Adrenal gland (tissue), 12 donors: ENCODE results near the gene NANS. TPM values are rescaled to one million over a fixed set of nuclear protein-coding genes. Genes with fewer than 3 reads are reported as not detected.
"Not testable (repeated sequence)": the region's sequence is repeated elsewhere in the genome, so short reads cannot be mapped to it uniquely, and the experiment has no call there.

Experiments
- DNase-seq, 7 donors: peaks; one replicate each; pipeline ENCODE4 v3.0.0-alpha.2; 2019 to 2020
- H3K27ac ChIP-seq, 5 donors: fragments of 200-600 bp; sonication (generic) in 4 of 5; 1 replicate in 3 of 5; 2 replicates in 2 of 5; pipeline versions ENCODE4 v1.5.1 to v1.8.0; 2016 to 2020; ENCODE audit warnings: mild to moderate bottlenecking in 1 of 5
- H3K27me3 ChIP-seq: fragments of 200-600 bp; 2 replicates; pipeline ENCODE4 v1.8.0; 2021
- H3K36me3 ChIP-seq, 2 donors: fragments of 200-600 bp; replicated peaks in 1 of 2; 1 replicate in 1 of 2; 2 replicates in 1 of 2; pipeline versions ENCODE4 v1.5.1 to v1.8.0; 2018 to 2022
- H3K4me1 ChIP-seq, 2 donors: fragments of 200-600 bp; replicated peaks in 1 of 2; 1 replicate in 1 of 2; 2 replicates in 1 of 2; pipeline versions ENCODE4 v1.5.1 to v1.8.0; 2018 to 2021
- H3K4me3 ChIP-seq, 4 donors: fragments of 200-600 bp; sonication (generic) in 3 of 4; one replicate each; pipeline ENCODE4 v1.5.1; 2016 to 2018
- H3K9me3 ChIP-seq, 3 donors: fragments of 200-600 bp; sonication (generic) in 1 of 3; replicated peaks in 1 of 3; 1 replicate in 2 of 3; 2 replicates in 1 of 3; pipeline versions ENCODE4 v1.5.1 to v1.8.0; 2016 to 2021
- POLR2A ChIP-seq, 2 donors: fragments of 450-650 bp; IDR thresholded peaks; one replicate each; pipeline ENCODE4 v1.6.1; 2017; ENCODE audit warnings: antibody characterized with exemption in 2 of 2, mild to moderate bottlenecking in 2 of 2, moderate library complexity in 1 of 2
- WGBS, 4 donors: extraction: QIAGEN DNeasy Blood & Tissue Kit in 2 of 4; methylation state at CpG; one replicate each; pipeline versions ENCODE4 v1.1.5 to v1.1.7; 2013 to 2017; 5-methylcytosine and 5-hydroxymethylcytosine counted together
- intact Hi-C, 2 donors: fragments of 100-400 bp; cut with DNase I; formaldehyde crosslinking; loops; one replicate each; pipeline versions ENCODE4 v1.14.1 to v1.15.0; 2022 to 2023
- polyA plus RNA-seq, 3 donors: library from polyadenylated mRNA; stranded (reverse); fragments of 200-250 nt in 2 of 3; fragments of 350-450 nt in 1 of 3; fragmentation: Illumina TruSeq in 1 of 3; extraction: RNeasy Lipid Tissue Mini Kit (QIAGEN cat#74804) in 1 of 3; gene quantifications; one replicate each; pipeline ENCODE4 v1.2.3, GENCODE V29; 2013 to 2014
- total RNA-seq, 9 donors: library from RNA; depleted of rRNA in 4 of 9; stranded (reverse); fragments of >200 nt in 4 of 9; fragments of 120-200 nt in 1 of 9; fragmentation: NEBNext Ultra II Directional in 1 of 9; extraction: Animal tissue kit (Norgen Biotek cat#: 25700) in 1 of 9; gene quantifications; one replicate each; pipeline versions ENCODE4 v1.1.0 to v1.2.4, GENCODE V29; 2013 to 2023
- TF ChIP-seq, protein P1 (sequence below), 6 experiments: fragments of 450-650 bp in 4 of 6; fragments of 200-600 bp in 2 of 6; sonication (generic) in 1 of 6; IDR thresholded peaks; 1 replicate in 5 of 6; 2 replicates in 1 of 6; pipeline versions ENCODE4 v1.5.1 to v1.8.0; 2016 to 2021; ENCODE audit warnings: antibody characterized with exemption in 6 of 6, mild to moderate bottlenecking in 2 of 6, moderate library complexity in 1 of 6
- donor health status: healthy with polysubstance abuse.
- donor health status: Bipolar disorder and iron deficiency.
- donor health status: DM: yes; HTN: yes; CAD: no.
- donor health status: DM: no; HTN: no; CAD: no.
- donor health status: DM: no; HTN: no; CAD: no.
- donor health status: DM: yes; HTN: yes; CAD: no.

The NANS gene
- total and polyA plus RNA-seq, 12 donors, result 24.2 to 81.5 (median 38.7) TPM

DNA sequence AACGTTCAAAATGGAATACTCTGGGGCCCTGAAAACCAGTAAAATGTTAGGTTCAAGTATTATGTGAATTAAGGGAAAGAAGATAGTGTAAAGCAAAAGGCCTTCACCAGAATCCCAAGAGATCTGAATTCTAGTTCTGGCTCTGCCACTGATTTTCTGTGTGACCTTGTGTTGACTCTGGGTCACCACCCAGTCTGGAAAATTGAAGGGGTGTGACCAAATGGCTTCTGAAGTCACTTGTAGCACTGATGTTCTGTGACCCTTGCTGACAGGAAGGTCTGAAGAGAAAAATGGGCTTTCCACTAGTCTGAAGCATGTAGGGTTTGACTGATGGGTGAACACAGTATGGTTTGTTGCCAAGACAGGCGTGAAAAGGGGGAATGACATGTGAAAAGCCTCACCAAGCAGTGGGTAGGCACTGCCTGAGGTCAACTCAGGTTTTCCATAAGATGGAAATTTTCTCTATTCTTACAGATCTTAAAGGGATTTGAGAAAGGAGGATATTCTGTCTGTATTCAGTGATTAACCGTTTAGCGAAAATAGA lies 40.3 kb upstream of the NANS start:
- Histone ChIP-seq H3K27ac (no peak overlapping the region), H3K36me3 (peaks cover 0 to 79% of the 10 kb centered on the region in 2 donors)

DNA sequence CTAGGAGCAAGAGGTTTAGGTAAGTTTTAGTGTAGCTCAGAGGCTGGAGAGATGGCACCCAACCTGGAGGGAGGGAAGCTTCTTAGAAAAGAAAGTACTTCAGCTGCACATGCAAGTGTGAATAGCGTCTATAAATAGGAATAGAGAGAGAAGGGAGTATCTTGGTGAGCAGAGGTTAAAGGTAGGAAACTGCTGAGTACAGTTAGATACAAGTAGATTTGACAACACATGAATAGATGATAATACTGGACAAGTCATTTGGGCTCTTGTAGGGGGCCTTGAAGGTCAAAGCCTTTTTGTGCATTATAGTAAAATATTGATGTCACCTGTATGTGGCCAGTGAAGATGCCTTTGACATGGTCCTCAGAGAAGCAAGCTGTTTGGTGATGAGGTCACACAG lies 39.2 kb upstream of the NANS start:
- Histone ChIP-seq H3K27ac (no peak overlapping the region), H3K9me3 (no peaks in the 10 kb centered on the region), H3K27me3 (no peaks in the 10 kb centered on the region), H3K4me3 (no peak overlapping the region), H3K36me3 (peaks cover 0 to 68% of the 10 kb centered on the region in 2 donors), H3K4me1 (peaks cover 7 to 11% of the 10 kb centered on the region in 2 donors)
- TF ChIP-seq, protein P1, sequence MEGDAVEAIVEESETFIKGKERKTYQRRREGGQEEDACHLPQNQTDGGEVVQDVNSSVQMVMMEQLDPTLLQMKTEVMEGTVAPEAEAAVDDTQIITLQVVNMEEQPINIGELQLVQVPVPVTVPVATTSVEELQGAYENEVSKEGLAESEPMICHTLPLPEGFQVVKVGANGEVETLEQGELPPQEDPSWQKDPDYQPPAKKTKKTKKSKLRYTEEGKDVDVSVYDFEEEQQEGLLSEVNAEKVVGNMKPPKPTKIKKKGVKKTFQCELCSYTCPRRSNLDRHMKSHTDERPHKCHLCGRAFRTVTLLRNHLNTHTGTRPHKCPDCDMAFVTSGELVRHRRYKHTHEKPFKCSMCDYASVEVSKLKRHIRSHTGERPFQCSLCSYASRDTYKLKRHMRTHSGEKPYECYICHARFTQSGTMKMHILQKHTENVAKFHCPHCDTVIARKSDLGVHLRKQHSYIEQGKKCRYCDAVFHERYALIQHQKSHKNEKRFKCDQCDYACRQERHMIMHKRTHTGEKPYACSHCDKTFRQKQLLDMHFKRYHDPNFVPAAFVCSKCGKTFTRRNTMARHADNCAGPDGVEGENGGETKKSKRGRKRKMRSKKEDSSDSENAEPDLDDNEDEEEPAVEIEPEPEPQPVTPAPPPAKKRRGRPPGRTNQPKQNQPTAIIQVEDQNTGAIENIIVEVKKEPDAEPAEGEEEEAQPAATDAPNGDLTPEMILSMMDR (IDR thresholded peaks at IDR 0.05), result no peak
- TF ChIP-seq POLR2A (IDR thresholded peaks at IDR 0.05), result no peak
- 83 to 91% (median 88%) methylated on average over 1 of the region's 1 CpG for WGBS, 4 donors
- no peak for DNase-seq
- intact Hi-C loops, result no loop called here

More for the DNA sequence above, 40.3 kb upstream of the NANS start:
- H3K9me3 ChIP-seq, result no peaks in the 10 kb centered on the region
- whole genome bisulfite sequencing, 4 donors, result 92 to 97% (median 95%) methylated on average over 4 of the region's 4 CpGs
- TF ChIP-seq, protein P1 (IDR thresholded peaks at IDR 0.05), result no peak
- no peak for TF ChIP-seq POLR2A (IDR thresholded peaks at IDR 0.05)
- no peaks in the 10 kb centered on the region for H3K27me3 ChIP-seq
- no peak for DNase-seq
- peaks cover under 1 to 3% of the 10 kb centered on the region in 2 donors for H3K4me1 ChIP-seq
- intact Hi-C loops, result no loop called here
- no peak overlapping the region for H3K4me3 ChIP-seq

DNA sequence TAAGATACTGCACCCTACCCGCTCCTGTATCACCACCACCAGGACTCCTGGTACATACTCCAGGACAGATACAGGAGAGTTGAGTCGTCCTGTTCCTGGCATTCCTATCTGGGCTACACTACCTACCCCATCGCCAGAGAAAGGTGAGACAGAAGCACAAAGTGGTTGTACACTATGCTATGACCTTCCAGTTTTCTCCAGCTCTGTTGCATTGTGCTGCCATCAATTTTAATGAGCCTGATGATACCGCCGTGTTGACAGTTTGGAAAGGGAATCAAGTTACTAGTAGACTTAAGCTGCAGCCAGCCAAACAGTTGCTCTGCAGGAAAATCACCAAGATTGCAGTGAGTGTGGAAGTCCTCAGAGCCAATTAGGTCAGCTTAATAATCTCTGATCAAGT lies 38.2 kb upstream of the NANS start:
- H3K27me3 ChIP-seq, result no peaks in the 10 kb centered on the region
- no peak overlapping the region for H3K4me3 ChIP-seq
- no peak for DNase-seq
- peaks cover 0 to 58% of the 10 kb centered on the region in 2 donors for H3K36me3 ChIP-seq
- no peaks in the 10 kb centered on the region for H3K9me3 ChIP-seq
- TF ChIP-seq, protein P1 (IDR thresholded peaks at IDR 0.05), result no peak
- no peak for TF ChIP-seq POLR2A (IDR thresholded peaks at IDR 0.05)
- H3K4me1 ChIP-seq, result peaks cover 7 to 11% of the 10 kb centered on the region in 2 donors
- WGBS, 4 donors, result 81 to 90% (median 87%) methylated on average over 5 of the region's 5 CpGs
- H3K27ac ChIP-seq, result no peak overlapping the region
- intact Hi-C loops, result no loop called here

DNA sequence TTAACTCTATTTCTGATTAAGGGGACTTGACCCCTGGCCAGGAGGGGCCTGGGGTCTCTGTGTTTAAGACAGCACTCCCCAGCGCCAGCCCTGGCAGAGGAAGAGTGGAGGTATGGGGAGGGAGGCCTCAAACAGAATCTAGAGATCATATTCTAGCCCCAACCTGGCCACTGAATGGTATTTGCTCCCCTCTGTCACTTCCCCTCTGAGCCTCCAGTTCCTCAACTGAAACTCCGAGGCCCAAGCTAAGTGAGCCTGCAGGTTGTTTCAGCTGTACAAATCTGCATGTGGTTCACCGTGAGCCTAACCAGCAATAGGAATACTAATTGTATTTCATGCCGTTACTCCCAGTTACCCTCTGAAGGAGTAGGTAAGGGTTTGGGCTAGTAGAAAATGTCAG lies 37.4 kb upstream of the NANS start:
- no peaks in the 10 kb centered on the region for H3K9me3 ChIP-seq
- peaks cover 7 to 11% of the 10 kb centered on the region in 2 donors for H3K4me1 ChIP-seq
- H3K27ac ChIP-seq, result no peak overlapping the region
- no peak for TF ChIP-seq POLR2A (IDR thresholded peaks at IDR 0.05)
- TF ChIP-seq, protein P1 (IDR thresholded peaks at IDR 0.05), result no peak
- no peak overlapping the region for H3K4me3 ChIP-seq
- peaks cover 0 to 52% of the 10 kb centered on the region in 2 donors for H3K36me3 ChIP-seq
- intact Hi-C loops, result no loop called here
- no peaks in the 10 kb centered on the region for H3K27me3 ChIP-seq
- WGBS, 4 donors, result 83 to 91% (median 85%) methylated on average over 3 to 4 of the region's 4 CpGs
- no peak for DNase-seq

DNA sequence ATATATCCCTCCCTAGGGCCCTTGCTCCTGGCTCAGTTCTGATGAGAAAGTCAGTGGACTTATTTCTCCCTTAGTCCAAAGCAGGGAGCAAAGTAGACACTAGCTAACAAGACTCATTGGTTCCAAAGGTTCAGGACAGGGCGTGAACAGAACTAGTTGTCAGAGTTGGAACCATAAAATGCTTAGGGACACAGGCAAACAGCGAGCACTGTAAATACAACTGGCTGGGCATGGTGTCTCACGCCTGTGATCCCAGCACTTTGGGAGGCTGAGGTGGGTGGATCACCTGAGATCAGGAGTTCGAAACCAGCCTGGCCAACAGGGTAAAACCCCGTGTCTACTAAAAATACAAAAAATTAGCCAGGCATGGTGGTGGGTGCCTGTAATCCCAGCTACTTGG lies 36.7 kb upstream of the NANS start:
- WGBS, 4 donors, result 84 to 98% (median 91%) methylated on average over 5 of the region's 5 CpGs

More for the DNA sequence above, 36.7 kb upstream of the NANS start:
- H3K27ac ChIP-seq, H3K4me3 ChIP-seq, H3K27me3 ChIP-seq, intact Hi-C loops, H3K9me3 ChIP-seq: not testable (repeated sequence)
- peaks cover 7 to 11% of the 10 kb centered on the region in 2 donors for H3K4me1 ChIP-seq
- peaks cover 0 to 44% of the 10 kb centered on the region in 2 donors for H3K36me3 ChIP-seq
- DNase-seq, result peak in 1 of 7 donors; percentile 20
